DND-41 (cell line): ENCODE data around the gene MSH5.

Experiments
- ATAC-seq: fragments of 200-7000 bp; cut with Tn5 transposase; 3 replicates; pipeline ENCODE4 v1.9.1; 2021; ENCODE audit warnings: low read depth; ENCODE audit not compliant: insufficient read depth
- DNase-seq: peaks from one replicate; pipeline ENCODE4 v3.0.0-alpha.2; 2020
- H2AFZ ChIP-seq: 2 replicates; pipeline ENCODE4 v1.6.0; 2012; ENCODE audit warnings: low read depth, low read length
- H3K27ac ChIP-seq: 2 replicates; pipeline ENCODE4 v1.5.1; 2012; ENCODE audit warnings: low read length, inconsistent platforms
- H3K27me3 ChIP-seq: fragments of 200-600 bp; sonication (generic); 2 replicates; pipeline ENCODE4 v1.6.0; 2012; ENCODE audit warnings: low read length, mild to moderate bottlenecking, inconsistent platforms; ENCODE audit not compliant: insufficient read depth, poor library complexity
- H3K36me3 ChIP-seq: 2 replicates; pipeline ENCODE4 v1.5.1; 2012; ENCODE audit warnings: low read length, inconsistent platforms; ENCODE audit not compliant: insufficient read depth
- H3K4me1 ChIP-seq: 2 replicates; pipeline ENCODE4 v1.5.1; 2012; ENCODE audit warnings: mild to moderate bottlenecking, low read length; ENCODE audit not compliant: insufficient read depth
- H3K4me2 ChIP-seq: 2 replicates; pipeline ENCODE4 v1.6.0; 2012; ENCODE audit warnings: mild to moderate bottlenecking, moderate library complexity, low read length, inconsistent platforms; ENCODE audit not compliant: insufficient read depth
- H3K4me3 ChIP-seq, 2 experiments: fragments of 200-600 bp in 1 of 2; shearing (Covaris generic) in 1 of 2; 2 replicates each; pipeline ENCODE4 v1.5.1; 2012 to 2016; ENCODE audit warnings: inconsistent platforms in 2 of 2, low read length in 2 of 2, mild to moderate bottlenecking in 2 of 2, low read depth in 1 of 2, moderate library complexity in 1 of 2
- H3K79me2 ChIP-seq: 2 replicates; pipeline ENCODE4 v1.6.0; 2012; ENCODE audit warnings: low read length, inconsistent platforms; ENCODE audit not compliant: insufficient read depth
- H3K9ac ChIP-seq: 2 replicates; pipeline ENCODE4 v1.6.0; 2012; ENCODE audit warnings: low read depth, mild to moderate bottlenecking, inconsistent platforms, low read length, moderate library complexity
- H3K9me3 ChIP-seq: 2 replicates; pipeline ENCODE4 v1.5.1; 2012; ENCODE audit warnings: low read length, moderate library complexity, mild to moderate bottlenecking, inconsistent platforms; ENCODE audit not compliant: insufficient read depth, severe bottlenecking
- H4K20me1 ChIP-seq: 2 replicates; pipeline ENCODE4 v1.6.0; 2012; ENCODE audit warnings: low read length; ENCODE audit not compliant: insufficient read depth
- CTCF ChIP-seq: IDR thresholded peaks from 2 replicates; pipeline ENCODE4 v1.5.1; 2012; ENCODE audit warnings: borderline replicate concordance, low read length, moderate library complexity, mild to moderate bottlenecking; ENCODE audit not compliant: poor library complexity, severe bottlenecking; ENCODE audit errors: extremely low read depth
- EZH2 ChIP-seq: IDR thresholded peaks from 3 replicates; pipeline ENCODE4 v1.6.1; 2012; ENCODE audit warnings: borderline replicate concordance, low read depth, mild to moderate bottlenecking, moderate library complexity, low read length, inconsistent platforms; ENCODE audit not compliant: severe bottlenecking

MSH5 gene

GRCh38 chr6:31733734-31734133 is 6.1 kb upstream of the MSH5 start:
- ATAC-seq (no peak), DNase-seq (no peak)
- Histone ChIP-seq H3K36me3 (peaks cover 38% of the 10 kb centered on the region), H4K20me1 (peaks cover 19% of the 10 kb centered on the region), H3K27ac (peak overlapping the region; percentile 96; the same call in 1 of the 2 replicates), H3K79me2 (peaks cover 43% of the 10 kb centered on the region), H3K9ac (peak overlapping the region; percentile 99; the same call in 1 of the 2 replicates), H3K4me1 (peaks cover 65% of the 10 kb centered on the region), H3K4me2 (peak overlapping the region; percentile 76), H3K27me3 (no peaks in the 10 kb centered on the region), H3K4me3 (peak overlapping the region in 1 of 2 experiments; percentile 81; a peak in 2 of 4 replicates), H3K9me3 (no peaks in the 10 kb centered on the region), H2AFZ (no peak overlapping the region)
- TF ChIP-seq CTCF (no peak), EZH2 (no peak)

- Histone ChIP-seq H3K27ac (peak overlapping the region; percentile 96), H3K4me3 (peak overlapping the region in 1 of 2 experiments; percentile 81; a peak in 3 of 4 replicates), H3K4me2 (peak overlapping the region; percentile 76), H2AFZ (no peak overlapping the region), H3K36me3 (peaks cover 36% of the 10 kb centered on the region), H3K4me1 (peaks cover 65% of the 10 kb centered on the region), H3K9ac (peak overlapping the region; percentile 99), H4K20me1 (peaks cover 19% of the 10 kb centered on the region), H3K27me3 (no peaks in the 10 kb centered on the region), H3K79me2 (peaks cover 48% of the 10 kb centered on the region), H3K9me3 (no peaks in the 10 kb centered on the region)
- TF ChIP-seq CTCF: no peak
- TF ChIP-seq EZH2: no peak
- no peak for ATAC-seq
- no peak for DNase-seq
Measured at GRCh38 chr6:31734247-31734820, 5.5 kb upstream of the MSH5 start.

GRCh38 chr6:31734821-31735406 is 4.9 kb upstream of the MSH5 start:
- TF ChIP-seq EZH2: no peak
- TF ChIP-seq CTCF: no peak
- H3K36me3 ChIP-seq: peaks cover 36% of the 10 kb centered on the region
- ATAC-seq (peak; percentile 13; the same call in 2 of the 3 replicates), DNase-seq (peak; percentile 70)
- peaks cover 60% of the 10 kb centered on the region for H3K4me1 ChIP-seq
- H3K9ac ChIP-seq: peak overlapping the region; percentile 99
- peak overlapping the region; percentile 16; the same call in 1 of the 2 replicates for H2AFZ ChIP-seq
- H3K79me2 ChIP-seq: peaks cover 45% of the 10 kb centered on the region
- peak overlapping the region; percentile 76 for H3K4me2 ChIP-seq
- peaks cover 19% of the 10 kb centered on the region for H4K20me1 ChIP-seq
- H3K27me3 ChIP-seq: no peaks in the 10 kb centered on the region
- H3K9me3 ChIP-seq: no peaks in the 10 kb centered on the region
- H3K27ac ChIP-seq: peak overlapping the region; percentile 96
- peak overlapping the region; percentile 49 to 81 for H3K4me3 ChIP-seq
